ENCODE results near the gene FAM149B1.
"Not testable (repeated sequence)": the region's sequence is repeated elsewhere in the genome, so short reads cannot be mapped to it uniquely, and the experiment has no call there.

The FAM149B1 gene

DNA sequence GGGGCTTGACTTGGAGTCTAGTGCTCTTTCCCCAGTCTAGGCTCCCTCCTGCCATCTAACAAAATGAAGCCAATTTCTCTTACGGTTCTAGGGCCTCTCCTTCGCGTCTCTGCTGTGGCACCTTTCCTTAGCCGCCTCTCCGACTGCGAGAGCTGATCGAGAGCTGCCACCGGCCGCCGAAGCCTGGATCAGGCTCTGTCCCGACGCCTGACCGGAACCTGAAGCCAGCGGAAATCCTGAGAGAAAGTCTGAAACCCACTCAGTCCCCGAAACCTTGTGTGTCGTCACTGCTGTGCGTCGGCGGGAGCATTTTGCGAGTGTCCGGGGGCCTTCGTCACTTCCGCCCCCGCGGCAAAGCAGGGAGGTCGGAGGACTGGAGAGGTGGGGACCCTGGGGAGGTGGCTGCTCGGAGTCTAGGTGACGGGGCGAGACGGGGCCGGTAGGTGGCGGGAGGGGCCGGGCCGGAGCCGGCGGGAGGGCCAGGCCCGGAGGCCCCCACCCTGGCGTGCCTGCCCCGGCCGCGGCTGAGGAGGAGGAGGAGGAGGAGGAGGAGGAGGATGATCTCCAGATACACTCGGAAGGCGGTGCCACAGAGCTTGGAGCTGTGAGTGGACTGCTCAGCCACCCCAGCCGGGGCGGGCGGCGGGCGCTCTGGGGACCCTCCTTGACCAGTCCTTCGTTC lies at the start of gene FAM149B1, which contains the start of gene ECD:
TSS of gene FAM149B1 (plus strand) at position 337 of the 682 bp plus-strand sequence. CDS start at position 558, 221 bp downstream.
TSS of gene ECD (minus strand) at position 226 of the 682 bp plus-strand sequence. CDS start 4,071 bp downstream, outside the sequence.
- DNase-seq = peak; percentile 73

DNA sequence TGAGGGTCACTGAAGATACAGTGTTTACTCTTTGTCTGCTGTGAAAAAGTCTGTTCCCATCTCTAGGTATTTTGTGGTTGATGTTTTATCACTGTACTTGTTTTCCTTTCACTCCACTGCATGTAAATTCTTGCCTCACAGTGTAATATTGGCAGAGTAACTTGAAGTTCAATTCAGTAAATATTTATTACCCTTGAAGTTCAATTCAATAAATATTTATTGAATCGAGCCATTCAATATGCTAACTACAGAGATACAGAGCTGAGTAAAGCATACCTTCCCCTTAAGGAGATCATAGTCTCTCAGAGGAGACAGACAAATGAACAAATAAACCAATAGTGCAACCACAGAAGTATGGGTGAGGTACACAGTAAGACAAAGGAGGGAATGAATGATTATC lies 48.5 kb upstream of the FAM149B1 start:
- no peak for DNase-seq

DNA sequence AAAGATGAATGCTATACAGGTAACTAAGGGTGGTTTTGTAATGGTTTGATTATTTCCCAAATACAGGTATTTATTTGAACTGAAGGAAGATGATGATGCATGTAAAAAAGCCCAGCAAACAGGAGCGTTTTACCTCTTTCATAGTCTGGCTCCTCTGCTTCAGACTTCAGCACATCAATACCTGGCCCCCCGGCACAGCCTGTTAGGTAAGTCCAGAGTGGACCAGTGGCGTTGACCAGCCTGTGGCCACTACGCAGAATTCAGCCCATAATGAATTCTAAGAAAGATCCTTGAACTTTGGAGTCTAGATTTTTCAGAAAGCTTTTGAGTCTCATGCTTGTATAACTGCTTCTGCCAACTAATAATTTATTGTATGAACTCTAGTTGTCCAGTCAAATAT lies 48.0 kb upstream of the FAM149B1 start:
- DNase-seq = no peak

DNA sequence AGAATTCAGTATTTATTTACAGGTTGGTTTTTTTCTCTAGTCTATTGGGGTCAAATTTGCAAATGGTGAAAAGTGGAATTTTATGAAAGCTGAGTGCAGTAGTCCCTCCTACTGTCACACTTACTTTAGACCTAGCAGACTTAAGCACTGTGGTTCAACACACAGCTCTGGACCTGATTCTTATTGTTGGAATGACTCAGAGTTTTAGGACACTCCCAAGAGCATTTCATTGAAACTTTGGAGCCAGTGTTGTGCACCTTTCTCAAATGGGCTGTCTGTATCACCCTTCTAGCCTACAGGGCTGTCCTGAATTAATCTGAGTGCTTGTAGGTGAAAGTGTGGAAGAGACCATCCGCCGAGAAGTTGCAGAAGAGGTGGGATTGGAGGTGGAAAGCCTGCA lies 41.6 kb upstream of the FAM149B1 start:
- no peak for DNase-seq

DNA sequence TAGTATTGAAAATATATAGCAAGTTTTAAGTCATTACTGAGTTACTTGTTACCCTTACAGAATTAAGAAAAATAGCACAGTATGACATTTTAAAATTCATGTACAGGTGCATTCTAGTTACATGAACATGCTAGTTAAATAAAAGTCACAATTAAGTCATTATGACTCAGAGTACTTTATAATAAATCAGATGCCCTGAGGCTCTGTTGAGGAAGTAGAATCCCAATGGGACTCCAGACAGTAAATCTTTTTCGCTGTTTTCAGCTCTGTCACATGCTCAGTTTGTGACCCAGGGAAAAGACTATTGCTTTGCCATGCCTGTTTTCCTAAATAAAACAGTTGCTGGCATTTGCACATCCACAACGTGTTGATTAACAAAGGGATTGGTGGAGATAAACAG lies 36.6 kb upstream of the FAM149B1 start:
- no peak for DNase-seq

DNA sequence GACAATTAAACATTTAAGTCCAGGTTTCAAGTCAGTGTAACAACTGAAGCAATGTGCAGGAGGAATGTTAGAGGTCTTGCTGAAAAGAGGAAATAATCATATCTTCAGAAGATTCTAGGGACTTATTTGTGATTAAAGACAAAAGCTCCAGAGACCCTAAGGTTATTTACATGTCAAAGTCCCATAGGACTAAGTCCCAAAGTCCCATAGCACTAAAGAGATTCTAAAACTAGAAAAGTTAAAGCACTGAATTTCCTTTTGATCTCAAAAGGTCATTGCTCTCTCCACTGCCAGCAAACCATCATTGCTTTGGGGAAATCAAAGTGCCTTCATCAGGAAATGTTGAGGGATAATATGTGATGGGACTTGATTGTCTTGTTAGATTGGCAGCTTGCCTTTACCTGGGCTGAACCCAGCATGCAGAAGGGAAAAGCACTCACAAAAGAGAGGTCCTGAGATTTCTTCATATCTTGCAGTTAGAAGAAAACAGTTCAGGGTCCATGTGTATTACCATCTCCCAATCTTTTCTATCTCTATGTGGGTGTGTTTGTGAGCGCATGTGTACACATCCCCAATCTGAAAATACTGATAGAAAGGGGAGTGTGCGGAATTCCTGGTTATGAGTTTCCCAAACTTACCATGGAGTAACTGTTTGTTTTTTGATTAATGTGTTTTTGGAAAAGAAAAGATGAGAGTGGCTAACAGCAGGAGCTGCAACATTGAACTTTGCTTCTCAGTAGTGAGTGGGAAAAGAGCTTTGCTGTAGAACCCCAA lies 35.8 kb upstream of the FAM149B1 start:
- DNase-seq = no peak

DNA sequence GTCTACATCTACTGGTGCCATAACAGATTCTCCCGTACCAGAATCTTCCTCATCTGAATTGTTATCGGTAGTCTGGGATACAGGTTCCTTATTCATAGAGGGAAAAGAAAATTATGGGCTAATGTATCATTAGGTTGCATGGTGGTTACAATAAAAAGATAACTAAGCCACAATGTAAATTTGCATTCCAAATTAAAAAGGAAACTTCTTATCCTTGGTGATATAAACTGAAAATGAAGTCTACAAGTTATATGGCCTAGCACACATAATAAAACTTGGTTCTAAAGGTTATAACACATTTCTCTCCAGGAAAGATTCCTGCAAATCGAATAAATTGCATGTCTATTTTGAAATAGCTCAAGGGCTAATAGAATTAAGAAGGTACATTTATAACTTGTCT lies 33.2 kb upstream of the FAM149B1 start:
- no peak for DNase-seq

DNA sequence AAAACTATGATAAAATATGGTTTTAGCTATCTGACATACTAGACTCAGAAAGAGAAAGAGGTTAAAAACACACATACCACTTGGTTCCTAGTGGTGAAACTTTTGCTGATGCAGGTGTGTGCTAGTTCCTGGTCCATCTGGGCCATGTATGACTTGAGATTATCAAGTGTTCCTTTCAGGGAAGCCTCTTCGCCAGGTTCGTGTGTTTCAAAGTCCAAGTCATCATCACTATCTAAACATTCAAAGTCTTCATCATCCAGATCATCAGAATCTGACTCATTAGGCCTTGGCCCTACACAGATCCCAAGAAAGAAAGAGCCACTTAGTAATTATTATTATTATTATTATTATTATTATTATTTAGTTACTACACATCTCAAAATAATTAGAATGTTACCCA lies 31.3 kb upstream of the FAM149B1 start:
- no peak for DNase-seq

DNA sequence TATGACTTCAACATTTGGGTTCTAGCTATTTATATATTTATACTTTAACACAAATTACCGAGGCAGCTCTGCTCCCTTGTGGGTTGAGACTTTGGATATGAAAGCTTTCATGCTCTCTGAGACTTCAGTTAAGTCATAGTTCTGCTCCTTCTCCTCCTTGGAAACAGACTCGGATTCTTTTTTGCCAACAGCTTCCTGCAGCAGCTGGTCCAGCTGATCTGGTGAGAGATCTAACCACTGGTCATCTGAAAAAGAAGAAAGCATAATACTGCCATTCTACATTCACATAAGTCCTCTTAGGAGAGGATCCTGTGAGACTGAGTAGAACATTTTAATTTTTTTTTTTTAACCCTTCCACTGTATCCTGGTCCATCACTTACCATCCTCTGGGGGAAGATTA lies 28.7 kb upstream of the FAM149B1 start:
- no peak for DNase-seq

DNA sequence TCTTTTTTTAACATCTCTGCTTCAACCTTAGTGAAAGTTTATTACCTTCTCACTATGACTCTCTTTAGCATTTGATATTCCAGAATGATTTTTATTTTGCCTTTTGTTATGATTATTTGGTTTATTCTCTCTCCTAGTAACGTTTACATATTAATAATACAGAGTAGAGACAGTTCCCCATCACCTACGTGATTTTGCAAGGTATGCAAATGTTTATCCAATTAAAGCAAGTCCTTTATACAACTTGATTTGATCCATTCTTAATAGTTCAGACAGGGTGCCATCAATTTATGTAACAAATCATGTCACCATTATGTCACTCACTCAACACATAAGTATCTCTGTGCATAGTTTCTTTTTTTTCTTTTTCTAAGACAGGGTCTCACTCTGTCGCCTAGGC lies 26.3 kb upstream of the FAM149B1 start:
- no peak for DNase-seq

DNA sequence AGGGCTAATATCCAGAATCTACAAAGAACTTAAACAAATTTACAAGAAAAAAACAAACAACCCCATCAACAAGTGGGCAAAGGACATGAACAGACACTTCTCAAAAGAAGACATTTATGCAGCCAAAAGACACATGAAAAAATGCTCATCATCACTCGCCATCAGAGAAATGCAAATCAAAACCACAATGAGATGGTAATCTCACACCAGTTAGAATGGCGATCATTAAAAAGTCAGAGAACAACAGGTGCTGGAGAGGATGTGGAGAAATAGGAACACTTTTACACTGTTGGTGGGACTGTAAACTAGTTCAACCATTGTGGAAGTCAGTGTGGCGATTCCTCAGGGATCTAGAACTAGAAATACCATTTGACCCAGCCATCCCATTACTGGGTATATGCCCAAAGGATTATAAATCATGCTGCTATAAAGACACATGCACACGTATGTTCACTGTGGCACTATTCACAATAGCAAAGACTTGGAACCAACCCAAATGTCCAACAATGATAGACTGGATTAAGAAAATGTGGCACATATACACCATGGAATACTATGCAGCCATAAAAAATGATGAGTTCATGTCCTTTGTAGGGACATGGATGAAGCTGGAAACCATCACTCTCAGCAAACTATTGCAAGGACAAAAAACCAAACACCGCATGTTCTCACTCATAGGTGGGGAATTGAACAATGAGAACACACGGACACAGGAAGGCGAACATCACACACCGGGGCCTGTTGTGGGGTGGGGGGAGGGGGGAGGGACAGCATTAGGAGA lies 17.1 kb upstream of the FAM149B1 start:
- DNase-seq = not testable (repeated sequence)

DNA sequence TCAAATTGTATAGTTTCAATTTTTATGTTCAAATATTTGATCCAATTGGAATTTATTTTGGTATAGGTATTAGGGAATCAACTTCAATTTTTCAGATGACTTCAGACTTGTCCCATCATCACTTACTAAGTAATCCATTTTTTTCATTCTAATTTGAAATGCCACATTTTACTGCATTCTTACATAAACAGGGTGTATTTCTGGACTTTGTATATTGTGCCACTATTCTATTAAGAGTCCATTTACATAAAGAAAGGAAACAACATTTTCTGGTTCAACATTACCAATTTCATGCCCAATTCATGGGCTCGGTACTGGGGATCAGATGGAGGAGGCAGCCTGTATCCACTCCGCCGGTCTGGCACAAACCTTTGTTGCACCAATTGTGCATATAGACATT lies 15.9 kb upstream of the FAM149B1 start:
- no peak for DNase-seq

DNA sequence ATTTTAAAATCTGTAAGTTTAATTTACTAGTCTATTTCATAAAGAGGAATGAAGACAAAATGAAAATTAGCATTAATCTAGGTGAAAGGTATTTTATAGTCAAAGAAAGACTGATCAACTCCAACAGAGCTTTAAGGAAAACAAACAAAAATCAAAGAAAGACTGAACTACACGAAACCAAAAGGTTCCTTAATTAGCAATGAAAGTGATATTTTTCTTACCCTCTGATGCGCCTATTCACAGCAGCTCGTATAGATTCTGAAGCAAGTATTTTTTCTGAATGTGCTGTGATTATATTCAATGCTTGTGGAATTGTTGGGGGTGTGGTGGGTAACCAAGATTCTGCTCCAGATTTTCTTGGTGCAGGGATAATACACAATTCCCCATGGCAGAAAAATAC lies 11.9 kb upstream of the FAM149B1 start:
- DNase-seq = no peak

DNA sequence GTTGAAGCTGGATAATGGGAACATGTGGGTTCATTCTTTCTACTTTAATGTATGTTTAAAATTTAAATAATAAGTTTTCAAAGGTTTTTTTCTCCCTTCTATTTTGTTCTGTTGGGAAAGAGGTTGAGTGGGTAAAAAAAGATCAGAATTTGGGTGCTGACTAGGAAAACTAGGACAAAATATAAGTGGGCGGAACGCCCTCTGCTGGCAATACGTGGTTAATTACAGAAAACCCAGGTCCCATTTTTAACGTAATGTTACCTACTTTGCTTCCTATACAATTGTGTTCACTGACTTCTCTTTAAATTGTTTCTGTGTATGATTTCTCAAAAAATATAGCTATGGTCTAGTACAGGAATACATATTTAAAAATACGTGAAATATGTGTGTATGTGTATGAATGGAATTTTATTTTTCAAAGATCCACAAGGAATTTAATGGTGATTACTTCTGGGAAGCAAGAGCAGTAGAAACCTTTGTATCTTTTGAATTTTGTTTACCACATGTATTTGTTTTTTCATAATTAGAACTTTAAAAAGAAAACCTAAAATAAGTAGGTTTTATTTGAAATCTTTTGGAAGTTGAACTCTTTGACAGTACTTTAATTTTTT lies 8.8 kb upstream of the FAM149B1 start:
- peak; percentile 23 for DNase-seq

DNA sequence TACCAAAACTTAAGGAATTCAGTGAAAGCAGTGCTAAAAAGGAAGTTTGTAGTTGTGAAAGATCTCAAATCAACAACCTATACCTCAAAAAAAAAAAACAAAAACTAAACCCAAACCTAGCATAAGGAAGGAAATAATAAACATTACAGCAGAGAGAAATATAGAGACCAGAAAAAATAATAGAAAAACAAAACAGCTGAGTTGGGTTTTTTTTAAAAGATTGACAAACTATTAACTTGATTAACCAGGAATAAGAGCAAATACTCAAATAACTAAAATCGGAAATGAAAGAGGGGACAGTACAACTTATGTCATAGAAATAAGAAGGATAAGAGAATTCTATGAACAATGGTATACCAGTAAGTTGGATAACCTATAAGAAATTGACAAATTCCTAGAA lies 6.8 kb upstream of the FAM149B1 start:
- no peak for DNase-seq

DNA sequence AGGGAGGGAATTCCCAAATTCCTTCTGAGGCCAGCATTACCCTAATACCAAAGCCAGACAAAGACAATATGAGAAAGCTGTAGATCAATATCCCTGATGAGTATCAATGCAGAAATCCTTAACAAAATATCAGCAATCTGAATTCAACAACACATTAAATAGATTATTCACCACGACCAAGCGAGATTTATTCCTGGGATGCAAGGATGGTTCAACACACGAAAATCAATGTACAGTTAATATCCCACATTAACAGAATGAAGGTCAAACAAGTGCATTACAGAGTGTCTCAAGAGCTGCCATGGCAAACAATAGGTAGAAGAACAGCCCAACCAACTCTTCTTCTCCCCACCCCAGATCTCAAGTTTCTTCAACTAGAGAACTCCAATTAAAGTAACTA lies 6.3 kb upstream of the FAM149B1 start:
- DNase-seq = no peak

DNA sequence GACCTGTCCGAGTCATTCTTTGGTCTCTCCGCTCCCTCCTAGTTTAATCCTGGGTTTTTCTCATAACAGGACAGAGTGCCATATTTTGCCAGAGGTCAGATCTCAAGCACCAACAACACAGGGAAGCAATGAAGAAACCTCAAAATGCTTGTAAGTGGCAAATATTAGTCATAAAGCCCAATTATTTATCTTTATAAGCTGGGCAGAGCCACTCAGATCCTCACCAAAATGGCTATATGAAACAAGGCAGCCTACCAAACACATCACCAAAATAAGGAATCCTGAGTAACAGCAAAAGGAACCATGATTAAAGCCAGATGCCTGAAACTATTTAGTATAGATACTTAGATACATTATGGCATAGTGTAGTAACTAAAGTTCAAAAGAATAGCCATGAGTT lies 4.8 kb upstream of the FAM149B1 start:
- no peak for DNase-seq

DNA sequence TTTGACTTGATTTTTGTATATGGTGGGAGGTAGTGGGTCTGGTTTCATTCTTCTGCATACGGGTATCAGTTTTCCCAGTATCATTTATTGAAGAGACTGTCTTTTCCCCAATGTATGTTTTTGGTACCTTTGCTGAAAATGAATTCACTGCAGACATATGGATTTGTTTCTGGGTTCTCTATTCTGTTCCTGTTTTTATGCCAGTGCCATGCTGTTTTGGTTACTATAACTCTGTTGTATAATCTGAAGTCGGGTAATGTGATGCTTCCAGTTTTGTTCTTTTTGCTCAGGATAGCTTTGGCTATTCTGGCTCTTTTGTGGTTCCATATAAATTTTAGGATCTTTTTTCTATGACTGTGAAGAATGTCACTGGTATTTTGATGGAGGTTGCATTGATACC lies 947 bp upstream of the FAM149B1 start:
- DNase-seq = no peak

DNA sequence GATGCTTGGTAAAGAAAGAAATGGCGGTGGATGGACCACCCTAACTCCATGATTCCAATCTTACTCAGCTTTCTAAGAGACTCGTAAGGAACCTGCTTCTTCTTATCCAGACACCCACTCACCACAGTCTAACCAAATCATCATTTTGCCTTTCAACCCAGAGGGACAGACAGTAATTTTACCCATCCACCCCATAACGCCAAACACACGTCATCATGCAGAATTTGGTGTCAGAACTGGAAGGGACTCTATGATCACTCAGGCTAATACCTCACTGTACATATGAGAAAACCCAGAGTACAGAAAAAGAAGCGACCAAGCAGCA lies 499 bp upstream of the FAM149B1 start:
- DNase-seq = no peak

DNA sequence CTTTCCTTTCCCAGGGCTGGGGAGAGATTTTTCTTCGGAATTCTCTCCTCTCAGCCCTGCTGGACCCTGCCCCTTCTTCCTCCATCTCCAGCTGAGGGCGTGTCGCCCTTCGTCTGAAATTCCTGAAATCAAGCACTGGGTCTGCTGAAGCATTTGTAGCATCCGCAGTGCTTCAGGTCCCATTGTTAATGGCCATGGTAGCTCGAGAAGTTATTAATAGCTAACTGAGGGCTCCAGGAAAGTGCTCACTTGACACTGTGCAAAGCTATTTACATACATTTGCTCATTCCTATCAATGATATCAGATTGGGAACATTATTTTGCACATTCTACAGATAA lies 515 bp downstream of the FAM149B1 start:
- no peak for DNase-seq

DNA sequence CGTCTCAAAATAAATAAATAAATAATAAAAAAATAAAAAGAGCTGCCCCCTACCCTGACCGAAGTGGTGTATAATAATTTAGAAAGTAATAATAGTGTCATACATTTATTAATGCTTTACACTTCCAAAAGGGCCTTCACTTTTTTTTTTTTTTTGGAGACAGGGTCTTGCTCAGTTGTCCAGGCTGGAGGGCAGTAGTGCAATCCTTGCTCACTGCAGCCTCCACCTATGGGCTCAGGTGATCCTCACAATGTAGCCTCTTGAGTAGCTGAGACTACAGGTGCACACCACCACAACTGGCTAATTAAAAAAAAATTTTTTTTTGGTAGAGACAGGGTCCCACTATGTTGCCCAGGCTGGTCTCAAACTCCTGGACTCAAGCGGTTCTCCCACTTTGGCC lies 1.4 kb downstream of the FAM149B1 start:
- DNase-seq = no peak

DNA sequence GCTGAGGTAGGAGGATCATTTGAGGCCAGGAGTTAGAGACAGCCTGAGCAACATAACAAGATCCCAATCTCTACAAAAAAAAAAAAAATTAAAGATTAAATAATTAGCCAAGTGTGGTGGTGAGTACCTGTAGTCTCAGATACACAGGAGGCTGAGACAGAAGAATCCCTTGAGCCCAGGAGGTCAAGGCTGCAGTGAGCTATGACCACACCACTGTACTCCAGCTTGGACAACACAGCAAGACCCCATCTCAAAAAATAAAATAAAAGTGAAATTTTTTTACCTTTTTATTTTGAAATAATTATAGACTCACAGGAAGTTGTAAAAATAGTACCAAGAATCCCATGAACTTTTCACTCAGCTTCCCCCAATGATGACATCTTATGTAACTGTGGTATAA lies 4.9 kb downstream of the FAM149B1 start:
- no peak for DNase-seq

DNA sequence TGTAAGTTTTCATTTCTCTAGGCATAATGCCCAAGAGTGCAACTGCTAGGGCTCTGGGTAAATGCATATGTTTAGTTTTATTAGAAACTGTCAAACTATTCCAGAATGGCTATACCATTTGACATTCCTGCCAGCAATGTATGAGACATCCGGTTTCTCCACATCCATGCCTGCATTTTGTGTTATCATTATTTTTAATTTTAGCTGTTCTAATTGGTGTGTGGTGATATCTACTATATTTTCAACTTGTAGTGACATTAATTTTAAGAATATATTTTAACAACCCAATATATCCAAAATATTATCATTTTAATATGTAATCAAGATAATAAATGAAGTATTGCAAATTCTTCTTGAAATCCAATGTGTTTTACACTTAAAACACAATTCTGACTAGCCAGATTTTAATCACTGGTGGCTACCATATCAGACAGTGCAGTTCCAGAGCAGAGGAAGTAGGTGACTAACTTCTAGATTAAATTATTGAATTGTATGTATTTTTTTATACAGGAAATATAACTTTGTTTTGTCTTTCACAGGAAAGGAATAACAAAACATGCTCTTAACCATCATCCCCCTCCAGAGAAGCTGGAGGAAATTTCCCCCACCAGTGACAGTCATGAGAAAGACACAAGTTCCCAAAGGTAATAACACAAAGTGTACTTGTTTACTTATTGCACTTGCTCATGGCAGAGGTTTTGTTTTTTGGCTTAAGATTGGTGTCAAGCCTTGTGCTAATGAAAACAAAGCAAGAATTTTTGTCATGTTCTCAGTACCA lies 6.4 kb downstream of the FAM149B1 start:
- no peak for DNase-seq
